Thyroid gland (tissue), 4 donors: ENCODE measurements around the gene RASSF4. TPM values are rescaled to one million over a fixed set of nuclear protein-coding genes. Genes with fewer than 3 reads are reported as not detected.
A peak's percentile ranks its signal among the peaks of the same experiment; 100 is the strongest.

Experiments
- DNase-seq, 2 donors: peaks; one replicate each; pipeline ENCODE4 v3.0.0-alpha.2; 2019
- H3K27ac ChIP-seq, 3 donors: fragments of 200-600 bp; sonication (generic); 1 replicate in 2 of 3; 2 replicates in 1 of 3; pipeline ENCODE4 v1.5.1; 2016 to 2019; ENCODE audit warnings: mild to moderate bottlenecking in 1 of 3, moderate library complexity in 1 of 3
- H3K27me3 ChIP-seq: fragments of 200-600 bp; sonication (generic); one replicate; pipeline ENCODE4 v1.5.1; 2019
- H3K36me3 ChIP-seq, 2 donors: fragments of 200-600 bp; sonication (generic); one replicate each; pipeline ENCODE4 v1.5.1; 2016 to 2019
- H3K4me1 ChIP-seq, 2 donors: fragments of 200-600 bp; sonication (generic); one replicate each; pipeline ENCODE4 v1.5.1; 2017 to 2019
- H3K4me3 ChIP-seq, 3 donors: fragments of 200-600 bp; sonication (generic); replicated peaks in 1 of 3; 1 replicate in 2 of 3; 2 replicates in 1 of 3; pipeline ENCODE4 v1.5.1; 2016; ENCODE audit warnings: mild to moderate bottlenecking in 1 of 3
- H3K9me3 ChIP-seq: fragments of 200-600 bp; sonication (generic); one replicate; pipeline ENCODE4 v1.5.1; 2017
- POLR2A ChIP-seq, 2 donors: fragments of 450-650 bp; IDR thresholded peaks; one replicate each; pipeline ENCODE4 v1.6.1; 2017; ENCODE audit warnings: antibody characterized with exemption in 2 of 2, mild to moderate bottlenecking in 2 of 2, moderate library complexity in 1 of 2
- WGBS, 2 donors: methylation state at CpG; one replicate each; pipeline ENCODE4 v1.1.5; 2017; 5-methylcytosine and 5-hydroxymethylcytosine counted together
- intact Hi-C: fragments of 100-400 bp; cut with DNase I; formaldehyde crosslinking; loops from one replicate; pipeline ENCODE4 v1.15.1; 2023
- total RNA-seq, 4 donors: library from RNA; depleted of rRNA; stranded (reverse); fragments of >200 nt; gene quantifications; one replicate each; pipeline ENCODE4 v1.2.3, GENCODE V29; 2016
- TF ChIP-seq, protein P1 (sequence below), 6 experiments: fragments of 200-600 bp in 3 of 6; fragments of 450-650 bp in 3 of 6; sonication (generic) in 3 of 6; IDR thresholded peaks; one replicate each; pipeline ENCODE4 v1.5.1; 2016 to 2019; ENCODE audit warnings: antibody characterized with exemption in 6 of 6, mild to moderate bottlenecking in 2 of 6, inconsistent platforms in 1 of 6, moderate library complexity in 1 of 6

RASSF4 gene
- total RNA-seq, 4 donors from 2014 or later = 175 to 226 (median 203) TPM

DNA sequence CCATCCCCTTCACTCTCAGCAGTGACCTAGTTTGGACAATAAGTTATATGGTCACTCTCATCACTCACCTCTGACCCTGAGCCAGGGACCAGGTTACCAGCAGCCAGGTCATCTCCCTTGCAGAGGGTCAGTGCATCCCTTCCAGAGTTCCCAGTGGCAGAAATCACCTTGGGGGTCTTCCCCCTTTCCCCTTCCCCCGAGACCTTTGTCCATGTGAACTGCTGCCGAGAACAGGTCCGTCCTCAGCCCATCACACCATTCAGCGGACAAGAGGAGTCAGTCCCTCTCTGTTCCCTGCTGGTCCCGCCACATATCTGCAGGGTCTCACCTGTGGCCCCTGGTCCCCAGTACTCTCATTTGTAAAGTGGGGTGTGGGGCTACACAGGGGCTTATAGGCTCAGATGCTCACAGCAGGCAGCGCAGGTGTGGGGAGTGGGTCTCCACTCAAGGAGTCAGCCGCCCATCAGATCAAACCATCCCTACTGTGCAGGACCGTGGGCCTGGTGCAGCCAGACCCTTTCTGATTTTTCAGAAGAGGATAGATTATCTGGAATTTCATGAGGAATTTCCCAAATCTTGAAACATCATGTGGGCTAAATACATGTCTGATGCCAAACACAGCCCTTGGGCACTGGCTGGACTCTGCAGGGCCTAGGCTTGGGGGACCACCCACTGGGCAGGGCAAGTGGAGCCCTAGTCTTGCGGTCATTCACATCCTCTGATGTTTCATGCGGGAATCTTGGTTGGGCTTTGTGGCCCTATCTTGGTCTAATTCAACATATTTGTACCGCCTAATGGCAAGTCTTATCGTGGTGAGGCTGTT lies 12.5 kb downstream of the RASSF4 start:
- peak in 1 of 2 donors; percentile 3 for DNase-seq
- peak overlapping the region; percentile 79 to 97 (median 95) for H3K27ac ChIP-seq
- H3K27me3 ChIP-seq = no peaks in the 10 kb centered on the region
- peaks cover 40 to 45% of the 10 kb centered on the region in 2 donors for H3K36me3 ChIP-seq
- 94 to 97% methylated on average over 9 to 11 of the region's 12 CpGs for WGBS, 2 donors
- H3K4me1 ChIP-seq = peaks cover 70 to 83% of the 10 kb centered on the region in 2 donors
- TF ChIP-seq, protein P1, sequence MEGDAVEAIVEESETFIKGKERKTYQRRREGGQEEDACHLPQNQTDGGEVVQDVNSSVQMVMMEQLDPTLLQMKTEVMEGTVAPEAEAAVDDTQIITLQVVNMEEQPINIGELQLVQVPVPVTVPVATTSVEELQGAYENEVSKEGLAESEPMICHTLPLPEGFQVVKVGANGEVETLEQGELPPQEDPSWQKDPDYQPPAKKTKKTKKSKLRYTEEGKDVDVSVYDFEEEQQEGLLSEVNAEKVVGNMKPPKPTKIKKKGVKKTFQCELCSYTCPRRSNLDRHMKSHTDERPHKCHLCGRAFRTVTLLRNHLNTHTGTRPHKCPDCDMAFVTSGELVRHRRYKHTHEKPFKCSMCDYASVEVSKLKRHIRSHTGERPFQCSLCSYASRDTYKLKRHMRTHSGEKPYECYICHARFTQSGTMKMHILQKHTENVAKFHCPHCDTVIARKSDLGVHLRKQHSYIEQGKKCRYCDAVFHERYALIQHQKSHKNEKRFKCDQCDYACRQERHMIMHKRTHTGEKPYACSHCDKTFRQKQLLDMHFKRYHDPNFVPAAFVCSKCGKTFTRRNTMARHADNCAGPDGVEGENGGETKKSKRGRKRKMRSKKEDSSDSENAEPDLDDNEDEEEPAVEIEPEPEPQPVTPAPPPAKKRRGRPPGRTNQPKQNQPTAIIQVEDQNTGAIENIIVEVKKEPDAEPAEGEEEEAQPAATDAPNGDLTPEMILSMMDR (IDR thresholded peaks at IDR 0.05) = no peak
- no peak for TF ChIP-seq POLR2A (IDR thresholded peaks at IDR 0.05)
- H3K9me3 ChIP-seq = no peaks in the 10 kb centered on the region
- intact Hi-C loops = no loop called here
- no peak overlapping the region for H3K4me3 ChIP-seq

DNA sequence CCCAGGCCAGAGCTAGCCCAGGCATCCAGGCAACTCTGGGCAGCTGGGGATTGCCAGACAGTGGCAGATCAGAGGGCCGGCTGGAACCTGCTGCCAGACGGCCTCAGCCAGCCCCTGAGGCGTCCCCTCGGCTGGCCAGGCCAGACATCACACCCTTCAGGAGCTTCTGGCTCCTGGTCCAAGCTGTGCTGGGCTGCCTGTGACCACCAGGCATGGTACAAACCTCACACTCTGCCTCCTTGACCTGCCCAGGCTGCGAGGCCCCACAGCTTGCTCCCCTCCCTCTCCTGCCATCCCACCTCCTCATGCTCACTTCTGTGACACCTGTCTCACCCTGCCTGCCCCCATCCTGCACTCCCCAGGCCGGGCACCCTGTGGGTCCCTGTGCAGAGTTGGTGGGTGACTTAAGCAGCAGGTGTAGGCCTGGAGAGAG lies 13.3 kb downstream of the RASSF4 start:
- DNase-seq = peak; percentile 43 to 66

DNA sequence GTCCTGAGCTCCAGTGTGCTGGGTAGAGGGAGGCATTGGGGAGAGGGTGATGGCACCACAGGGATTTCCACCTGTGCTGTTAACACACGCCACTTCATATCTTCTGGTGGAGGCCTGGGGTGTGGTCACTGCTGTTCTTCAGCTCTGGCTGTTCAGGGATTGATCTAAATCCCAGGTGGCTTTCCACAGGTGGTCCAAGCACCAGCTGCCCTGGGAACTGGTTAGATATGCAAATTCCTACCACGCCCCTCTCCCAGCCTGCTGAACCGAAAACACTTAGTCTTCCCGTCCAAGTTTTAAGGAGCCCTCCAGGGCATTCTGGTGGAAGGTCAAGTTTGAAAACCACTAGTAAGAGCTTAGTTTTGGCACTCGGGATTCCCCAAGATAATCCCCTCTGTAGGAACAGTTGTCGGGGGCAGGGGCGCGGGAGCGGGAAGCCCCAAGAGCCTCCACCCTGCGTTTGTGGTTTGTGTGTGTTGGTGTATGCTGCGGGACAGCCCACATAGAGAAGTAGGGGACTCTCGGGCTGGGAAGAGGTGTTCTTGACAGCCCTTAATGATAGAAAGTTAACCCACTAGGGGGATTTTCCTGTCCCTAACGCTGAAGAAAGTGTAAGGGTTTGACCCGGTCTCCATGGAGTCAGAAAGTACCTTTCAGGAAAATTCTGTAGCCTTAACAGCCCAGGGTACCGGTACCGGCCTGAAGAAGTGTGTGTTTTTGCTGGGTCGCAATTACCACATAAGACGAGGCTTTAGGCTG lies 13.9 kb downstream of the RASSF4 start:
- Histone ChIP-seq H3K9me3 (no peaks in the 10 kb centered on the region), H3K27ac (peak overlapping the region; percentile 79 to 97 (median 95)), H3K27me3 (no peaks in the 10 kb centered on the region), H3K4me1 (peaks cover 69 to 83% of the 10 kb centered on the region in 2 donors), H3K4me3 (no peak overlapping the region), H3K36me3 (peaks cover 53 to 54% of the 10 kb centered on the region in 2 donors)
- 31 to 37% methylated on average over 16 to 18 of the region's 18 CpGs for WGBS, 2 donors
- TF ChIP-seq, protein P1 (IDR thresholded peaks at IDR 0.05) = no peak
- TF ChIP-seq POLR2A (IDR thresholded peaks at IDR 0.05) = no peak
- intact Hi-C loops = loop anchor here (2.0 kb wide), 1 partner anchor 39 kb away; no protein-coding TSS in a partner anchor
- DNase-seq = peak; percentile 87 to 90

More for the DNA sequence above, 13.3 kb downstream of the RASSF4 start:
- Histone ChIP-seq H3K4me1 (peaks cover 70 to 83% of the 10 kb centered on the region in 2 donors), H3K27ac (peak overlapping the region; percentile 79 to 97 (median 95)), H3K27me3 (no peaks in the 10 kb centered on the region), H3K36me3 (peaks cover 47 to 52% of the 10 kb centered on the region in 2 donors), H3K4me3 (no peak overlapping the region), H3K9me3 (no peaks in the 10 kb centered on the region)
- 61 to 64% methylated on average over 3 to 4 of the region's 6 CpGs for WGBS, 2 donors
- intact Hi-C loops = no loop called here
- TF ChIP-seq, protein P1 (IDR thresholded peaks at IDR 0.05) = no peak
- TF ChIP-seq POLR2A (IDR thresholded peaks at IDR 0.05) = no peak

DNA sequence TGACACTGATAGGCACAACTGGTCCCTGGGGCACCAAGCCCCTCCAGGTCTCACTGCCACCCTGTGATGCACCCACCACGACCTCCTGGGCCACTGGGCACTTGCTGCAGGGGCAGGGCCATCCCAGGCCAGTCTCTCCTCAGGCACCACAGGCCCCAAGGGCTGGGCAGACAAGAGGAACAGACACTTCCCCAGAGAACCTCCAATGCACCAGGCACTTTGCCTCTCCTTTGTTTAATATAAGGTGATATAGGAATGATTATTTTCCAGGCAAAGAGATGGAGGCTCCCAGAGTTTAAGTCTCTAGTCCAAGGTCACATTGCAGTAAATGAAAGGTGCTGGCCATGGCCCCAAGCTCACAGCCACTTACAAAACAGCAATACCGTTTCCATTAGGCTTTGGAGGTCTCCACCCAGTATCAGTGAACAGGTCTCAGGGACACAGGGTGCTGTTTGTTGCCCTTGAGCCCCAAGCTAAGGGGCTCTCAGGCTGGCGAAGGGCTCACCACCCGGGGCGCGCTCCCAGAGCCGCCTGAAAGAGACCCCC lies 14.6 kb downstream of the RASSF4 start:
- Histone ChIP-seq H3K9me3 (no peaks in the 10 kb centered on the region), H3K4me3 (peak overlapping the region in 1 of 3 donors; percentile 65), H3K4me1 (peaks cover 69 to 83% of the 10 kb centered on the region in 2 donors), H3K27me3 (no peaks in the 10 kb centered on the region), H3K36me3 (peaks cover 53 to 54% of the 10 kb centered on the region in 2 donors), H3K27ac (peak overlapping the region; percentile 79 to 97 (median 95))
- peak in 1 of 2 donors; percentile 33 for DNase-seq
- TF ChIP-seq, protein P1 (IDR thresholded peaks at IDR 0.05) = no peak
- no peak for TF ChIP-seq POLR2A (IDR thresholded peaks at IDR 0.05)
- intact Hi-C loops = loop anchor here (2.0 kb wide), 1 partner anchor 39 kb away; no protein-coding TSS in a partner anchor
- WGBS, 2 donors = 0% methylated on average over 1 of the region's 7 CpGs
